Measurements from ENCODE around the gene SETBP1.

Gene SETBP1

GRCh38 chr18:44685296-44685695 lies 4.6 kb downstream of the SETBP1 start:
- TF ChIP-seq, protein P1, sequence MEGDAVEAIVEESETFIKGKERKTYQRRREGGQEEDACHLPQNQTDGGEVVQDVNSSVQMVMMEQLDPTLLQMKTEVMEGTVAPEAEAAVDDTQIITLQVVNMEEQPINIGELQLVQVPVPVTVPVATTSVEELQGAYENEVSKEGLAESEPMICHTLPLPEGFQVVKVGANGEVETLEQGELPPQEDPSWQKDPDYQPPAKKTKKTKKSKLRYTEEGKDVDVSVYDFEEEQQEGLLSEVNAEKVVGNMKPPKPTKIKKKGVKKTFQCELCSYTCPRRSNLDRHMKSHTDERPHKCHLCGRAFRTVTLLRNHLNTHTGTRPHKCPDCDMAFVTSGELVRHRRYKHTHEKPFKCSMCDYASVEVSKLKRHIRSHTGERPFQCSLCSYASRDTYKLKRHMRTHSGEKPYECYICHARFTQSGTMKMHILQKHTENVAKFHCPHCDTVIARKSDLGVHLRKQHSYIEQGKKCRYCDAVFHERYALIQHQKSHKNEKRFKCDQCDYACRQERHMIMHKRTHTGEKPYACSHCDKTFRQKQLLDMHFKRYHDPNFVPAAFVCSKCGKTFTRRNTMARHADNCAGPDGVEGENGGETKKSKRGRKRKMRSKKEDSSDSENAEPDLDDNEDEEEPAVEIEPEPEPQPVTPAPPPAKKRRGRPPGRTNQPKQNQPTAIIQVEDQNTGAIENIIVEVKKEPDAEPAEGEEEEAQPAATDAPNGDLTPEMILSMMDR (IDR thresholded peaks at IDR 0.05; ENCODE audit: control insufficient read depth, extremely low read depth, insufficient read depth): no peak
- DNase-seq (ENCODE audit: low read depth): no peak
- no peak overlapping the region for H3K4me3 ChIP-seq (ENCODE audit: low read depth, low read length)

GRCh38 chr18:44686156-44686555 lies 5.5 kb downstream of the SETBP1 start:
- DNase-seq (ENCODE audit: low read depth): no peak
- TF ChIP-seq, protein P1 (IDR thresholded peaks at IDR 0.05; ENCODE audit: control insufficient read depth, extremely low read depth, insufficient read depth): no peak
- H3K4me3 ChIP-seq (ENCODE audit: low read depth, low read length): no peak overlapping the region

GRCh38 chr18:44687421-44687820 lies 6.7 kb downstream of the SETBP1 start:
- TF ChIP-seq, protein P1 (IDR thresholded peaks at IDR 0.05; ENCODE audit: control insufficient read depth, extremely low read depth, insufficient read depth): no peak
- no peak overlapping the region for H3K4me3 ChIP-seq (ENCODE audit: low read depth, low read length)
- no peak for DNase-seq (ENCODE audit: low read depth)

GRCh38 chr18:44689736-44690135 lies 9.0 kb downstream of the SETBP1 start:
- TF ChIP-seq, protein P1 (IDR thresholded peaks at IDR 0.05; ENCODE audit: control insufficient read depth, extremely low read depth, insufficient read depth): no peak
- H3K4me3 ChIP-seq (ENCODE audit: low read depth, low read length): no peak overlapping the region
- no peak for DNase-seq (ENCODE audit: low read depth)

DNA sequence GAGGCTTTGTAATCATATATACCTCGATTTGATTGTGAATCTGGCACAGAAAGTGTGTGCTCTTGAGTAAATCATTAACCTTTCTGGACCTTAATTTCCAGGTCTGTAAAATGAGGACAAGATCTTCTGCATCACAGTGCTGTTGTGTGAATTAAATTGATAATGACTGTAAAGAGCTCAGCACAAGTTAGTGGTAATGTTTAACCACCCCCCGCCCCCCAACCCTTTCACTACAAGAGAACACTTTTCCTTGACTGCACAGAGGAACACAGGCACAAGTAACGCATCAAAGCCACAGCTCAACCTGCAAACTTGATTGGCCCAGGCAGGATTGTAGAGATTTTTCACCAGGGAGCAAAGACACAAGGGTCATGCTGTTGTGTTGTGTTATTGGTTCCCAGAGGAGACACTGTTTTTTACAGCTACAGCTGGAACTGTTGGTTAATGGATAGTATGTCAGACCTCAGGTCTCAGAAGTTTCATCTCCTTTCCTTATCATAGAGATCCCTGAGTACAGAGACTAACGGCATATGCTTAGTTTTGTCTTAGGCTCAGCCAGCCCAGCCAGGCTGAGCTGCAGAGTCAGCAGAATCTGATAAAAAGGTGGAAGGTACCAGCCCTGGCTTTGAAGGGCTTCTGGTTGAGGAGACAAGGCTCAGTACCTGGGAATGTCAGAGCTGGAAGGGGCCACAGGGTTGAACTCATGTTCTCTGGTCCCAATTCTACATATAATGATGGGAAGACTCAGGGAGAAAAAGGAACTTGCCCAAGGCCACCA lies 10.6 kb downstream of the SETBP1 start:
- DNase-seq (ENCODE audit: low read depth): no peak
- no peak overlapping the region for H3K4me3 ChIP-seq (ENCODE audit: low read depth, low read length)
- TF ChIP-seq, protein P1 (IDR thresholded peaks at IDR 0.05; ENCODE audit: control insufficient read depth, extremely low read depth, insufficient read depth): no peak

DNA sequence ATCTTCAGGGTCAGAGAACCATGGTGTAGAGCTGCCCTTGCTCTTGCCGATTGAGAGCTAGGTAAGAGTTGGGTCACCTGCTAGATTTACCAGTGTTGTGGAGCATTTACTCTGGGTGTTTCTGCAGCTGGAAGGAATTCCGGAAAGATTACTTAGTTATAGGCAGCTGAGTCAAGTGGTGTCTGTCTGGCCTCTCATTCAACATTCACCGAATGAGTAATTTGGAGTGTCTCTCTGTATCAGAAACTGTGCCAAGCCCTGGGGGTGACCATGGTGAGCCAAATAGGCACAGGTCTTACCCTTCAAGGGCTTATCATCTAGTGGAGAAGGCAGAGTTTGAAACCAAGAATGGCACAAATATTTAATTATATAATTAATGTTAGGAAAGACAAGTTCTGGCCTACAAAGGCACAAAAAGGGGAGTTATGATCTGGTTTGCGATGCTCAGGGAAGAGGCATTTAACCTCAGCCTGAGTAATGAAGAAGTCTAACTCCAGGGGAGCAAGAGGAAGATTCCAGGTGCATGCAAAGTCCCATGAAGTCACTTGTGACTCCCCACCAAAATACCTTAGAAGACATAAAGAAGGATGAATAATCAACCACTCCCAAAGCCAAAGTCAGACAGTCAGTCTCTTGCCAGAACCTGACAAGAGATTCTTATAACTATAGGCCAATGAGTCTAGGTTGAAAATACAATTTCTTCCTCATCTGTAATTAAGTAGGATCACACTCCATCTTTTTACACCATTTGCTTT lies 12.5 kb downstream of the SETBP1 start:
- TF ChIP-seq, protein P1 (IDR thresholded peaks at IDR 0.05; ENCODE audit: control insufficient read depth, extremely low read depth, insufficient read depth): no peak
- no peak for DNase-seq (ENCODE audit: low read depth)

More for the DNA sequence above, 12.5 kb downstream of the SETBP1 start:
- no peak overlapping the region for H3K4me3 ChIP-seq (ENCODE audit: low read depth, low read length)
